ENCODE results near the gene CCDC182. TPM values are rescaled to one million over a fixed set of nuclear protein-coding genes. Genes with fewer than 3 reads are reported as not detected.

The CCDC182 gene
- total RNA-seq, 1 donor from 2014 or later: not detected

DNA sequence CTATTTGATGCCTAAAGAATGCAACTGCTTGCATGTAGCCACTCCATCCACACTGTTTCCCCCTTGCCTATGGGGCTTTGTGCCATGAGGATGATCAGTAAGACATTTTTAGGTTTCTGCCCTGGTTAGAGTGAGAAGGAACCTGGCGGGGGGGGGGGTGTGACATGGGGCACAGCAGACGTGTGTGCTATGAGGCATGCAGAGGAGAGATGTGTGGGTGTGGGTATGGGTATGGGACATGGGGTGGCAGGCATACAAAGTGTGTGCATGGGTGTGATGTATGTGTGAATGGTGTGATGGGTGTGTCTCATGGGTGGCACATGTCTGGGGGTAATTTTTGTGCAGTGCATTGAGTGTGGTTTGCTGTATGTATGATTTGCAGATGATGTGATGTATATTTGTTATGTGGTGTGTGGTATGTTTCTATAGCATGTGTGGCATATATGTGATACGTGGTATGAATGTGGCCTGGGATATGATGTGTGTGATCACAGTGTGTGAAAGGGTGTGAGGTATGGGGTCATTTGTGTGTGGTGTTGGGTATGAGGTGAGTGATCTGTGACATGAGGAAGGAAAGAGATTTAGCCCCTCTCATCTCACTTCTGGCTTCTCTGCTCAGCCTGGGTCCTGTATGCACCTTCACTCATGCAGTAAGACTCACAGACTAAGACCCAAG lies 14.9 kb downstream of the CCDC182 start:
- intact Hi-C loops (cut with micrococcal nuclease): no loop called here

DNA sequence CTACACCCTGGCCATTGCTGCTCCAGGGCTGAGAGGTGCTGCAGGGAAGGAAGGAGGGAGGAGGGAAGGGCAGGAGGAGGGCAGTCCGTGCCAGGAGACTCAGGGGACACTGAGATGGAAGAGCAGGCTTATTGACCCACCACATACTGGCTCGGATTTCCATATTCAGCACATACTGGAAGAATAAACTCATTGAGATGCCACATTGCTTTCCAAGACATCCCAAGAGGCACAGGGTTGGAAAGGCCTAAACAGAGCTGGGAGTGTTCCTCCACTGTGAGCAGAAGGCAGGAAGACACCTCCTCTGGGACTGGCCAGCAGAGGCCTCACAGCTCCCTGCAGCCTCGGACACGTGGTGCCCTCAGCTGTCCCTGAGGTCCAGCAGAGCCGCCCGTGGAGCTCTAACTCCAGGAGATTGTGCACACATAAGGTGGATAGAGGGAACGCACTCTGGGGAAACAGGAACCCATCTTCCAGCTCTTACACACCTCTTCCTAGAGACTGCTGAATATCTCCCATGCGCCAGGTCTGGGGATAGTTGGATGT lies 17.4 kb downstream of the CCDC182 start:
- intact Hi-C loops (cut with micrococcal nuclease): no loop called here

DNA sequence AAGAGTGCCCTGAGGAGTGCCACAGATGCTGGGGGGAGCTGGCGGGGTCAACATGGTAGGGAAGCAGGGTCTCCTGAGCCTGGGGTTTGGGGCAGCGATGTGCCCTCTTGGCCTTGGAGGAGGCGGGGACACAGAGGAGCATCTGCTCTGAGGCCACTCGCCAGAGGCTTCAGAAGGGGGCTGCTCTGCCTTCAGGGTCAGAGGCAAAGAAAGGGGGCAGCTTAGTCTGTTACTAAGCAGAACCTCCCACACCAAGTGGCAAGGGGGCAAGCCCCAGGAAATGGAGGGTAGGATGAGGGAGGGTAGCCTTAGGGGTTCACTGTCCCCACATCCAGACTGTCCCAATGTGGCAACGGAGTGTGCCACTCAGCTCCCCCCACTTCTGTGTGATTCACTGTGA lies 18.3 kb downstream of the CCDC182 start:
- intact Hi-C loops (cut with micrococcal nuclease): no loop called here

DNA sequence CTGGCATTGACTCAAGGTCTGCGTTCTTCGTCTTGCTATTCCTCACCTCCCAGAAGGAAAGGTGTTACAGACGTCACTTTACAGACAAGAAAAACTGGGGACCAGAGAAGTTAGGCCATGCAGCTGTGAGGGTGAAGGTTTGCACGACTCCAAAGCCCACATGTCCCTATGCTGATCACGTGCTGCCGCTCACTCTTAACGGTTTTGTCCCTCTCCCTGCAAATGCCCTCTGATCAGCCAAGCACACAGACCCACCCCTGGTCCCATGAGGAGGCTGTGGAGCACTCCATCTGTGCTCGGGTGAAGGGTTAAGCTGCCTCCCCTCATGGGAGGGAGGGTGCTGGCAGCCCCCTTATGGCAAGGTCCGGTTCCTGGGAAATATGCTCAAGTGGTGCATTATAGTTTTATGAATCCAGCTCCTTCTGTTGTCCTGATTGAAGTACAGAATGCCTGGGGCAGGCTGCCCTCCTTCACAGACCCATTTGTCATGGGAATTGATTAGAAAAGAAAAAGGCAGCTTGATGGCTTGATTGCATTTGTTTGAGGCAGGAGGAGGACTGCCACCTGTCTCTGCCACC lies 18.8 kb downstream of the CCDC182 start:
- intact Hi-C loops (cut with micrococcal nuclease): no loop called here

DNA sequence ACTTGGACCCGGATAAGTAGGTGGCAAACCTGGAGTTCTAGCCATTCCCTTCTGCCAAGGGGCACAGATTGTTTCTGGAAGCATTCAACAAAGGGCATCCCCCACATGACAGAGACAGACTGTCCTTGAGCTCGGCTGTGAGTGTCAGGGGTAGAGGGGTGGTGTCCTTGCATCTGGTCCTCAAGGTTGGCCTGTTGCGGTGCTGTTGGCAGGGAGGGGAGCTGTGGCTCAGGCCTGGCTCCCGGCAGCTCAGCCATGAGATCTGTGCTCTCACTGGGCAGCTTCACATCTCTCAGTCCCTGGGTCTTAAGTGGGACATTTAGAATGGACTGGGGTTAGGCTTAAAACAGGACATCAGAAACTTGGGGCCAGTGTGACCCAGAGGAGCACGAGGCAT lies 20.4 kb downstream of the CCDC182 start:
- intact Hi-C loops (cut with micrococcal nuclease): no loop called here

DNA sequence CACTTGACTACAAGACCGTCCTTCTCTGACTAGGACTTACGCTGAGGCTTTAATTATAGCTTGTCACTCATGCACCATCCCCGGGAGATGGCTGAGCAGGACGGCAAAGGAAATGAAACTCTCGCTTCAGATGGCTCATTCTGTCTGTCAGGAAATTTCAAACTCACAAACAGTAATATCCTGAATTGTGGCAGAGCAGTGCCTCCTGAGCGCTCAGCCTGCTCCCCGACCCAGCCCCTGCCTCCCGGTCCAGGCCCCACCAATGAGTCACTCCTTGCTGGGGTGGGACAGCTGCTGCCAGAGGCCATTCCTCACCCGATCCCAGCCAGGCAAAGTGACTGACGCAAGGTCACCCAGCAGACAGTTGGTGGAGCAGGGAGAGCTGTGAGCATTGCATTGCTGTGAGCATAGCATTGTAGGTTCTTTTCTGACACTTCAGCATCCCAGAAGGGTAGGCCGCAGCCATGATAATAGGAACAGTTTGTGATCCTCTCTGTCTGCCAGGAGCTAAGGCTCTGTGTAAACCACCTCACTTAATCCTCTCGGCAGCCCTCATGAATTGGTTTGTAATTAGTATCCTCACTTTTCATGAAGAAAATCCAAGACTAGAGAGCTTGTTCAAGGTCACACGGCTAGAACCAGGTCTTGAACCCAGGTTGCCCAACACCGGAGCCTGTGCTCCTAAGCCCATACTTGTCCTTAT lies 20.9 kb downstream of the CCDC182 start:
- intact Hi-C loops (cut with micrococcal nuclease): no loop called here

DNA sequence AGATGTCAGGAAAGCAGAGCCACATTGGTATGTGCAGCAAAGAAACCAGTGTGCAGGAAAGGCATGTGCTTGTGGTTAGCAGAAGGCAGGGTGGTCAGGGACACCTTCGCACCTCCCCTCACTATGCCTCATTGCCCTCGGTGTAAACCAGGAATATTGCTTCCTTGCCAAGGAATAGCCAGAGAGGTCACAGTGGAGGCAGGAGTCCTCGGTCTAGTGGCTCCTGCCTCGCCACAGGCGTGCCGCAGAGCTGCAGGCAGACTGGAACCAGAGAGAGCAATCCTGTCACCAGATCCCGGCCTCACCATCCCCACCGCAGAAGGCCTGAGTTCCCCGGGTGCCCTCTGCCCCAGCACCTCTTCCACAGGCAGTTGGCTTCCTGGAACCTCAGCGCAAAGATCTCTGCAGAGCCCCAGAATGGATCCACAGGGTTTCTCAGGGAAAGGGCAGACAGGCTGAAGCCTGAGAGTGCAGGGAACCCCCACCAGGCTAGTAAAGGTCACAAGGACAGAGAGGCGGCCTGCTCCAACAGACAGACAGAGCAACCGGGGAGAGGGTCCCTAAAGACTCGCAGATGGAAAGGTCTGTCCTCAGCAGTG lies 21.6 kb downstream of the CCDC182 start:
- intact Hi-C loops (cut with micrococcal nuclease): no loop called here

DNA sequence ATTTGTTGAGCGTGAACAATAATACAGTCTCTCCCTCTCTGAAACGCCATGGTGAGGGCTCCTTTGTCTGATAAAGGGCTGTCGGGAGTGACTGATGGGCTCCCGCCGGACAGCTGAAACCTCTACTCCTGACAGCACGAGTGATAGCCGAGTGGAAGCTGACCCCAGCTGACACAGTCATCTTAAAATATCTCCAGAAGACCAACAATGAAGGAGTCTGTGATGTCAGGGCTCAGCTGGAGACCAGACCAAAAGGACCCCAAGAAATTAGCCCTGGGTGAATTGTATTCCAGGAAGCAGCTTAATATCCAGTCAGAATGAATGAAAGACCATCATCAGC lies 22.4 kb downstream of the CCDC182 start:
- intact Hi-C loops (cut with micrococcal nuclease): no loop called here

DNA sequence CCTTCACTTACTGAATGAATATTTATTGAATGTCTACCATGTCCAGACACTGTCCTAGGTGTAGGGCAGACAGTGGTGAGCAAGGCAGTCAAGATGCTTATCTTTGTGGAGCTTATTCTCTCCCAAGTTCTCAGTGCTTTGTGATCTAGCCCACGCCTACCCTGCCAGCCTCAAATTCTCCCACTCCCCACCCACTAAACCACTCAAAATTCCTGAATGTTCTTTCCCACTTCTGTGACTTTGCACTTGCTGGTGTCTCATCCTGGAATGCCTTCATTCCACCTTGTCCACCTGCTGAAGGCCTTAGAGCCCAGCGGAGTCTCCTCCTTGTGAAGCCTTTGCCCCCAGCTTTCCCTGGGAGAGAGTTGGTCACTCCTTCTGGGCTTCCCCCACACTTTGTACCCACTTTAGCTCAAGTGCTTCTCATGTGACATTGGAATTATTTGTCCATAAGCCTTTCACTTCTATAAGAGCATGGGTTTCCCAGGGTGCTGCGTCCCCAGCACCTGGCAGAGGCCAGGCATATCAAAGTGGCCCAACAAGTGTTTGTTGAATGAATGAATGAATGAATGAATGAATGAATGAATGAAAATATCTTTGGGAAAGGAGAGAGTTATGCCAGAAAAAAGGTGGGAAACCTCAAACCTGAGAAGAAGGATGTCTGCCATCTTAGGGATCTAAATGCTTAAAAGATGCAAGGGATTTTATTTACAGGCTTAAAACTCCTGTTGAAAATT lies 23.0 kb downstream of the CCDC182 start:
- intact Hi-C loops (cut with micrococcal nuclease): no loop called here

DNA sequence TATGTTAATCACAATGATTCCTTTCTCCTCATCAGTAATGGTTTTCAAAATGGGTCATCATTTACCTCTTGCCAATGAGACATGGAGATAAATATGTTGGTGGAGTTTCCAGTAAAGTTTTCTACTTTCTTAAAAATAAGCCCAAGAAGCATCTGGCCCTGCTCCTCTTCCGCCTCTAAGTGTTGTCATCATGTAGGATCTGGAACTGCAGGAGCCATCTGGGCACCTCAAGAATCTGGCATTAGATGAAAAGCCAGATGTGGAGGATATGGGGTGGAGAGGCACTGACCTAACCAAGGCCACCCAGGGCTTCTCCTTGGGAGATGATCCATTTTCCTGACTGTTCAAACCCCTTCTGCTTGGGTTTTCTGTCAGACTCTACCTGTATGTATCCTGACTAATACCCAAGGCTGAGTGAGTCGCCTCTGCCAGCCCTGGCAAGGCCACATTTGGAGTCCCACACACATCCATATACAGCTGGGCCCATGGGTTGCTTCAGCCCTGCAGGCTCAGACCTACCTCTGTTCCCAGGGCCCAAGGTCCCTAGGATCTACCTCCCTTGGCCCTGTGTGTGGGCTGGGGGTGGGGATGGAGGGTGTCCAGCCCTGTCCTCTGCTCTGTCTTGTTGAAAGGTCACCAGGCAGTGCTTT lies 24.6 kb downstream of the CCDC182 start:
- intact Hi-C loops (cut with micrococcal nuclease): no loop called here

DNA sequence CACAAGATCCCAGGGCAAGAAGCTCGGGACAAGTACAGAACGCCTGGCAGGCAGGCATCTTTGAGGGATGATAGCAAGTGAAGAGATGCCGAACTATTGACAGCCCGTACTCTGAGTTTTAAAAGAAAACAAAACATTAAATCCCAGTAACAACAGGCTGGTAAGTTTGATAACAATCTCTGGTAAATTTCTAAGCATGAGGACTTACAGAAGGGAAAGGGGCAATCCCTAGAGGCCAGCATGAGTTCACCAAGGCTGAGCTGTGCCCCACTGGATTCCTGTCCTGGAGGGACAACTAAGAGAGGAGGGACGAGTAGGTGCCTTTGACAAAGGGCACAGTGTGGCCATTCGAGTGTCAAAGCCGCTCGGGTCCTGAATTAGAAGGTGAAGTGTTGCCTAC lies 26.2 kb downstream of the CCDC182 start:
- intact Hi-C loops (cut with micrococcal nuclease): no loop called here

DNA sequence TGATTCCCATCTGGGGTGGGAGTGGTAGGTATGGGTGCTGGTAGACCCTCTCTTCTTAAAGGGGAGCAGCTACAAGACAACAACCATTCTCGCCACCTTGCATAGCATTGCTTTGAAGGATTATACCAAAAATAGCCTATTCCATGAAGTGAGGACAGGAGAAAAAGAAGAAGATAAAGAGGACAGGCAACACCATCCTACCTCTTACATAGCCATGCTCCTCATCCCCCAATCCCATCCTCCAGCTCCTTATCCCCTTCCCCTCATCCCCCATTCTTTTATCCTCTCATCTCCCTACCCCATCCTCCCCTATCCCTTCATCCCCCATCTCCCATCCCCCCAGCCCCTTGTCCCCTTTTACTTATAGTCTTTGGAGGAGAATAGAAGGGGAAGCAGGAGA lies 29.1 kb downstream of the CCDC182 start:
- intact Hi-C loops (cut with micrococcal nuclease): no loop called here

DNA sequence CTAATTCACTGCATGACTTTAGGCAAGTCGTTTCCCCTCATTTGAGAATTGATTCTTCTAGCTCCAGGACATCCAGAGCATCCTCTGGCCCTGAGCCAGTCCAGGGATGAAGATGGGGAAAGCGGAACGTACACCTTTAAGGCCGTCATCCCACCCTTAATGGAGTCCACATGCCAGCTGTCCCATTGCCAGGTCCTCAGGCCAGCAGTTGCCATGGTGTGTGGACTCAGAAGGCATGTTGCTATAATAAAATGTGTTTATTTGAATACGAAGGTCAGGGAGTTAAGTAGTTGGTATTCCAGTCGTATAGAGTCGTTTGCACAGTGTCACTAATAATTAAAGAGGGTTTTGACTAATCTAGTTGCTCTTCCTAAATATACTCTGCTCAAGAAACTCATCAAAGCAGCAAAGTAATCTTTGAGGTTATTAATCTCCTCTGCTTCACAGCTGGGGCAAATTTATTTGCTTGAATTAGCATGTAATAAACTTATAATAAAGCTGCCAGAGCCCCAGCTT lies 30.4 kb downstream of the CCDC182 start:
- intact Hi-C loops (cut with micrococcal nuclease): no loop called here

DNA sequence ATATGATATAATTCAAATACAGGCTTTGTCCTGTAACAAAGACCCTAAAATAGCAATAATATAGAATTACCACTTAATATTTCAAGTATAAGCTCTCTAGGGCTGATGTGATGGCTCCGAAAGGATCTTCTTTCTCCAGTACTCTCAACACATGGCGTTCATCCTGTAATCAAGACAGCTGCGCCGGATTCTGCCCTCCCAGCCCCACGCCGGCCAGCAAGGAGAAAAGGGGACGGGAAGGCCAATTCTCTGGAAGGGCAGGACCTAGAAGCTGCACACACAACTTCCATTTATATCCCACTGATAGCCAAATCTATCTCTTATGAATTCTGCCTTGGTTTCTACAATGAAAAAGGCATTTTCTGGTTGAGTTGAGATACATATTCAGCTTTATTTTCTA lies 32.0 kb downstream of the CCDC182 start:
- intact Hi-C loops (cut with micrococcal nuclease): no loop called here

DNA sequence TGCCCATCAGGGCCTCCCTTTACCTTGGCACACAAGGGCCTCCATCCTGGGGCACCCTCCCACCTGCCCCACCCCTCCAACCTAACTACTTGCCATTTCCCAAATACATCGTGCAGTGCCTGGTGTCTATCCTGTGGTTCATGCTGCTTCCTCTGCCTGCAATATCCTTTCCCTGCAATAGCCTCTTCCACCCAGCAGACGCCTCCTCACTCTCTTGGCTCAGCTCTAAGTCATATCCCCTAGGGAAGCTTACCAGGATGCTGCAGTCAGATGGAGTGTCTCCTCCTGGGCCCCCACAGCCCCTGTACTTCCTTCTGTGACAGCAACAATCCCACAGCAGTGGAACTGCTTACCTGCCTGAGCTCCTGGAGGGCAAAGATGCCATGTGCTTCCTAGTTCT lies 36.7 kb downstream of the CCDC182 start:
- intact Hi-C loops (cut with micrococcal nuclease): no loop called here

DNA sequence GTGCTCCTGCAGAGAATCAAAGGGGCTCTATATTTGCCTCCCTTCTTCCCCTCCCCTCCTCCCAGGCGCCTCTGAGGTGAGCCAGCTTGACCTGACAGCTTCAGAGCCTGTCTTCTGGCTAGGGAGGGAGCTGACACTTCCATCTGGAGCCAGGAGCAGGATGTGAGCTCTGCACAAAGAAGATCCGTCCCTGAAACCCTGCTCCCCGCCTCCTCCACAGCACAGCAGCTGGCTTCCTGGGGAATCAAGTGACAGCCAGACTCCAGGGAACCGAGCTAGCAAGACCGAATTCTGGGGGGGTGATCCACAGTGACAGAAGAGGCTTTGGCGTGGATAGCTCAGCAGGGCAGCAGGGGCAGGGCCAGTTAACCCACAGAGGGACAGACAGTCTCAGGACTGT lies 37.2 kb downstream of the CCDC182 start:
- intact Hi-C loops (cut with micrococcal nuclease): no loop called here

DNA sequence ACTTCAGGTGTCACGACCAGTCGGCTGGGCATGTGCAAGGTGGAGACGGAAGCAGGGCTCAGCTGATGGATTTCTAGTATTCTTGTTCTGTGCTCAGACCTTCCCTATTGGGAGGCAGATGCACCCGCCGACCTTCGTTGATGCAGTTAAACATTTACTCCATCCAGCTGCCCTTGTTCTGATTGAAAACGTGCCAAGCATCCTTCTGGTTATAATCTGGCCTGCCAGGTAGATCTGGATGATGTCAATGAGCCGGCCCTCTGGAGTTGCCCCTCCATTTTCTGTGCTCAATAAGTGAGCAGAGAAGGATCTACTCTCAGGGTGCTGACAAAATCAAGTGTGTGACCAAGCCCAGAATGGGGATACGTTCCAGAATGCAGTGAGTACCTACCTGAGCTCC lies 38.3 kb downstream of the CCDC182 start:
- intact Hi-C loops (cut with micrococcal nuclease): no loop called here

DNA sequence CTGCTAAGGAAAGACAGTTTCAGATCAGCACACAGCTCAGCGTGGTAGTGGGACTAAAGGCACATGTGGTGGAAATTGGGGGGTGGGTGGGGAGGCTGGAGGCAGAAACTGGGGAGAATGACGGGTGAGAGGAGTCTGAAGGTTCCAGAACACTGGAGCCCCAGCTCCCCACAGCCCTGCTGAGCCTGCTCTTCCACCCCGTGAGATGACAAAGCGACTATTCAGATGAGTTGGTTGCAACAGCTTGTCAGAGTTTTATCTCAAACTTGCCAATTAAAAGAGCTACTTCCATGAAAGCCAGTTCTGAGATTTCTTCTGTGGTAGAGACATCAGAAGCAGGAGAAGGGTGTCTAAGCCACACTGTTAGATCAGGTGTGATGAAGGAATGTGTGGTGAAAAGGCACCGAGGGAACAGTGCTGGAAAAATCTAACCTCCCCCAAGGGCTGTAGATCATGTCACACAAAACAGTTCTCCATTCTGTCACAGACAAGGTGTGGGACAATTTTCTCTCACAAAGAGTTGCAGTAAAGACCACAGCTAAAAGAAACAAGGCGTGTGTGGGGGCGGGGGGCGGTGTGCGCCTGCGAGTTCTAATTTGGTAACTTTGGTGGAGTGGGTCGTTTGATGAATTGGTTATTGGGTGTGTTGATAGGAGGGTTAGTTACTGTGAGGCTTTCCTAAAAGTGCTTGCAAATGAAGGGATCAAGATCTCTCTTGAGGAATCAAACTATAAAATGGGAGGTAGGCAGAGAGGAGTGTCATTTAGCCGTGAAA lies 39.0 kb downstream of the CCDC182 start:
- intact Hi-C loops (cut with micrococcal nuclease): no loop called here

DNA sequence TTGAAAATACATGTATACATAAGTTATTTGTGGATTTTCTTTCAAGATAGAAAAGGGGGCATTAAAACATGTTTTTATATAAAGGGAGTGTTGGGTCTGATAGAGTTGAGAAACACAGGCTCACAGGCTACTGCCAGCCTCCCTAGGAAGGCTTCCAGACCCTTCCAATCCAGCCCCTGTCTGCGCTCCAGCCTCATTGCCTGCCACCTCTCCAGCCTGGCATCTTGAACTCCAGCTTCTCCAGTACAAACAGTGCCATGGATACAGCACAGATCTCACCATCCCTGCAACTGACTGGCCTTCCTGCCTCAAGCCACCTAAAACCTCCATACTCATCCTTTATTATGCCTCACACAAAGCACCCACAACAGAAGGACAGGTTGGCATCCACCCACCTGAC lies 40.7 kb downstream of the CCDC182 start:
- intact Hi-C loops (cut with micrococcal nuclease): no loop called here

DNA sequence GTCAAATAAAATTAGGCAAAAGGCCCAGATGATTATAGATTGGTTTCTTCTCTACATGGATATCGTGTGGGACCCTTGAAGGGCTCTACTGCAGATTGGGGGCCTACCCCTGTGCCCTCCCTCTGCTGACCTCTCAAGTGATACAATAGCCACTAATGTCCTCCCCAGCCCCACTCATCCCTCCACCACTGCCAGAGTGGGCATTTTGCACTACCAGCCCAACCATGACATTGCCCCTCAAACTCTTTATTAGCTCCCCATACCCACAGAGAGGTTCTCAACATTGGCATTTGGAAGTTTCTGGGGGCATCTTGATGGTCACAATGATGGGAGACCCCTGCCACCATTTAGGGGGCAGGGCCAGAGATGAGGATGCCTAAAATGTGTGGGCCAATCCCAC lies 41.8 kb downstream of the CCDC182 start:
- intact Hi-C loops (cut with micrococcal nuclease): no loop called here

Measured in T-helper 2 cell treated with Interferon-gamma antibody and Interleukin-4, amounts not matched to agents 100 ng/mL and 5 ng/mL, for 36 hours (primary cell).